Naive thymus-derived CD4-positive, alpha-beta T cell (primary cell): ENCODE data around the gene FEN1. TPM values are rescaled to one million over a fixed set of nuclear protein-coding genes. Genes with fewer than 3 reads are reported as not detected.
A peak's percentile ranks its signal among the peaks of the same experiment; 100 is the strongest.

ENCODE experiments used
- ATAC-seq: fragments of 150-1000 bp; cut with Tn5 transposase; 2 replicates; pipeline ENCODE4 v1.10.0; 2021; ENCODE audit warnings: mild to moderate bottlenecking, moderate library complexity
- CTCF ChIA-PET: fragments of 350-600 bp; sonication (Branson Sonifier 250); formaldehyde crosslinking; loops from one replicate; lab custom pipeline; 2021; ENCODE audit warnings: antibody characterized with exemption; lab: Charles Lee
- POLR2A ChIA-PET: fragments of 350-600 bp; sonication (Branson Sonifier 250); formaldehyde crosslinking; loops from one replicate; lab custom pipeline; 2021; ENCODE audit warnings: antibody characterized with exemption, inconsistent platforms; lab: Charles Lee
- DNase-seq, 9 donors: peaks; one replicate each; pipeline versions ENCODE4 v3.0.0 to v3.0.0-alpha.2; 2020 to 2022; ENCODE audit warnings: mixed read lengths in 1 of 9
- H3K27ac ChIP-seq: one replicate; pipeline ENCODE4 v1.7.0; 2013; ENCODE audit warnings: mild to moderate bottlenecking, low read depth, low read length, moderate library complexity
- H3K27me3 ChIP-seq, 2 donors: one replicate each; pipeline ENCODE4 v1.7.0; 2013; ENCODE audit warnings: low read length in 2 of 2, mild to moderate bottlenecking in 2 of 2, moderate library complexity in 2 of 2; ENCODE audit not compliant: control insufficient read depth in 2 of 2, insufficient read depth in 2 of 2
- H3K36me3 ChIP-seq, 3 experiments: 1 replicate in 2 of 3; 2 replicates in 1 of 3; pipeline ENCODE4 v1.7.0; 2013; ENCODE audit warnings: low read length in 3 of 3, mild to moderate bottlenecking in 3 of 3, moderate library complexity in 1 of 3; ENCODE audit not compliant: insufficient read depth in 3 of 3, control insufficient read depth in 2 of 3
- H3K4me1 ChIP-seq, 2 donors: one replicate each; pipeline ENCODE4 v1.7.0; 2013; ENCODE audit warnings: low read length in 2 of 2, mild to moderate bottlenecking in 2 of 2, moderate library complexity in 1 of 2; ENCODE audit not compliant: control insufficient read depth in 2 of 2, insufficient read depth in 2 of 2
- H3K4me3 ChIP-seq: 2 replicates; pipeline ENCODE4 v1.7.0; 2013; ENCODE audit warnings: mild to moderate bottlenecking, low read length
- H3K9me3 ChIP-seq, 3 experiments: 1 replicate in 2 of 3; 2 replicates in 1 of 3; pipeline ENCODE4 v1.7.0; 2013; ENCODE audit warnings: low read length in 3 of 3; ENCODE audit not compliant: control insufficient read depth in 2 of 3
- H3K27ac Mint-ChIP-seq, 9 donors: one replicate each; pipeline ENCODE4 v1.8.0; 2020 to 2022; ENCODE audit warnings: mixed read lengths in 9 of 9, mild to moderate bottlenecking in 8 of 9, moderate library complexity in 5 of 9, inconsistent platforms in 2 of 9
- H3K27me3 Mint-ChIP-seq, 5 donors: one replicate each; pipeline ENCODE4 v1.8.0; 2021 to 2022; ENCODE audit warnings: mixed read lengths in 5 of 5, mild to moderate bottlenecking in 1 of 5
- H3K36me3 Mint-ChIP-seq, 5 donors: one replicate each; pipeline ENCODE4 v1.8.0; 2020 to 2022; ENCODE audit warnings: mixed read lengths in 5 of 5, mild to moderate bottlenecking in 3 of 5, inconsistent platforms in 1 of 5
- H3K4me1 Mint-ChIP-seq, 7 donors: one replicate each; pipeline ENCODE4 v1.8.0; 2020 to 2022; ENCODE audit warnings: mixed read lengths in 7 of 7, mild to moderate bottlenecking in 3 of 7, inconsistent platforms in 1 of 7
- H3K4me3 Mint-ChIP-seq, 10 donors: one replicate each; pipeline ENCODE4 v1.8.0; 2020 to 2022; ENCODE audit warnings: mild to moderate bottlenecking in 10 of 10, mixed read lengths in 10 of 10, moderate library complexity in 6 of 10, inconsistent platforms in 2 of 10
- H3K9me3 Mint-ChIP-seq, 11 donors: one replicate each; pipeline ENCODE4 v1.8.0; 2020 to 2022; ENCODE audit warnings: mixed read lengths in 11 of 11, mild to moderate bottlenecking in 4 of 11, inconsistent platforms in 1 of 11, moderate library complexity in 1 of 11
- intact Hi-C, 2 donors: fragments of 100-400 bp; cut with micrococcal nuclease; formaldehyde crosslinking; loops; one replicate each; pipeline ENCODE4 v1.15.1; 2023
- polyA plus RNA-seq, 2 donors: library from polyadenylated mRNA; unstranded; fragments of 300-500 nt; fragmentation: Illumina TruSeq; gene quantifications; one replicate each; pipeline ENCODE4 v1.2.3, GENCODE V29; 2021
- total RNA-seq, 6 experiments: library from RNA in 5 of 6; stranded (reverse) in 5 of 6; gene quantifications; 1 replicate in 5 of 6; 2 replicates in 1 of 6; pipeline ENCODE4 v1.2.3 and lab custom pipeline; 2021 to 2026

Gene FEN1
- total and polyA plus RNA-seq, 7 experiments from 2014 or later = 7.6 to 101 (median 10.3) TPM

- peaks cover 4% of the 10 kb centered on the region in 2 donors for H3K4me1 ChIP-seq
- POLR2A ChIA-PET = no interaction called here
- no peaks in the 10 kb centered on the region for H3K27me3 ChIP-seq
- H3K36me3 ChIP-seq = peaks cover 0 to 6% (median 0%) of the 10 kb centered on the region in 3 experiments
- intact Hi-C loops = no loop called here
- CTCF ChIA-PET = interaction anchor here (0.6 kb wide), 1 partner anchor 28 kb away, joined by 3 read pairs; no protein-coding TSS in a partner anchor
- H3K4me3 ChIP-seq = no peak overlapping the region
- H3K27ac Mint-ChIP-seq = no peak overlapping the region
- no peaks in the 10 kb centered on the region for H3K9me3 ChIP-seq
- DNase-seq (no peak), ATAC-seq (no peak)
- peak overlapping the region in 1 of 10 donors; percentile 44 for H3K4me3 Mint-ChIP-seq
- peaks cover 0 to 6% (median 0%) of the 10 kb centered on the region in 5 donors for H3K27me3 Mint-ChIP-seq
- peaks cover 0 to under 1% (median 0%) of the 10 kb centered on the region in 5 donors for H3K36me3 Mint-ChIP-seq
- H3K9me3 Mint-ChIP-seq = no peaks in the 10 kb centered on the region
- H3K27ac ChIP-seq = no peak overlapping the region
- peaks cover 4 to 20% (median 10%) of the 10 kb centered on the region in 7 donors for H3K4me1 Mint-ChIP-seq
Observed at GRCh38 chr11:61778920-61779650, 13.6 kb upstream of the FEN1 start.

- Mint-ChIP-seq H3K27me3 (peaks cover 0 to 6% (median 0%) of the 10 kb centered on the region in 5 donors), H3K4me1 (peaks cover 4 to 20% (median 11%) of the 10 kb centered on the region in 7 donors), H3K36me3 (peaks cover 0 to 8% (median 0%) of the 10 kb centered on the region in 5 donors), H3K4me3 (peak overlapping the region in 1 of 10 donors; percentile 44), H3K27ac (no peak overlapping the region), H3K9me3 (no peaks in the 10 kb centered on the region)
- POLR2A ChIA-PET = no interaction called here
- H3K36me3 ChIP-seq = peaks cover 0 to 14% (median 3%) of the 10 kb centered on the region in 3 experiments
- no peaks in the 10 kb centered on the region for H3K27me3 ChIP-seq
- DNase-seq (no peak), ATAC-seq (no peak)
- no peak overlapping the region for H3K27ac ChIP-seq
- H3K4me3 ChIP-seq = no peak overlapping the region
- intact Hi-C loops = no loop called here
- CTCF ChIA-PET = no interaction called here
- H3K9me3 ChIP-seq = no peaks in the 10 kb centered on the region
- peaks cover 4% of the 10 kb centered on the region in 2 donors for H3K4me1 ChIP-seq
Observed at GRCh38 chr11:61779666-61780525, 12.8 kb upstream of the FEN1 start.

GRCh38 chr11:61780581-61781162 is 12.0 kb upstream of the FEN1 start:
- peaks cover 4 to 15% (median 13%) of the 10 kb centered on the region in 7 donors for H3K4me1 Mint-ChIP-seq
- intact Hi-C loops = no loop called here
- H3K27me3 Mint-ChIP-seq = peaks cover 0 to 5% (median 0%) of the 10 kb centered on the region in 5 donors
- Histone ChIP-seq H3K4me3 (no peak overlapping the region), H3K27me3 (no peaks in the 10 kb centered on the region), H3K9me3 (no peaks in the 10 kb centered on the region), H3K36me3 (peaks cover 0 to 22% (median 3%) of the 10 kb centered on the region in 3 experiments), H3K27ac (no peak overlapping the region), H3K4me1 (peaks cover 4% of the 10 kb centered on the region in 2 donors)
- POLR2A ChIA-PET = no interaction called here
- DNase-seq = no peak
- H3K9me3 Mint-ChIP-seq = no peaks in the 10 kb centered on the region
- H3K36me3 Mint-ChIP-seq = peaks cover 0 to 10% (median 0%) of the 10 kb centered on the region in 5 donors
- H3K27ac Mint-ChIP-seq = no peak overlapping the region
- CTCF ChIA-PET = no interaction called here
- ATAC-seq = no peak
- H3K4me3 Mint-ChIP-seq = peak overlapping the region in 1 of 10 donors; percentile 38

- no peak for DNase-seq
- no peak overlapping the region for H3K4me3 Mint-ChIP-seq
- no peak overlapping the region for H3K27ac Mint-ChIP-seq
- H3K9me3 Mint-ChIP-seq = no peaks in the 10 kb centered on the region
- ATAC-seq = no peak
- H3K36me3 ChIP-seq = peaks cover 0 to 31% (median 3%) of the 10 kb centered on the region in 3 experiments
- peaks cover 0 to 10% (median 0%) of the 10 kb centered on the region in 5 donors for H3K36me3 Mint-ChIP-seq
- H3K4me3 ChIP-seq = no peak overlapping the region
- POLR2A ChIA-PET = no interaction called here
- H3K27me3 Mint-ChIP-seq = peaks cover 0 to 5% (median 0%) of the 10 kb centered on the region in 5 donors
- CTCF ChIA-PET = no interaction called here
- no peaks in the 10 kb centered on the region for H3K9me3 ChIP-seq
- peaks cover 4% of the 10 kb centered on the region in 2 donors for H3K4me1 ChIP-seq
- intact Hi-C loops = no loop called here
- H3K27ac ChIP-seq = no peak overlapping the region
- H3K4me1 Mint-ChIP-seq = peaks cover 0 to 11% (median 10%) of the 10 kb centered on the region in 7 donors
- H3K27me3 ChIP-seq = no peaks in the 10 kb centered on the region
Observed at GRCh38 chr11:61781585-61781984, 11.1 kb upstream of the FEN1 start.

- Mint-ChIP-seq H3K4me3 (no peak overlapping the region), H3K27me3 (peaks cover 0 to 5% (median 0%) of the 10 kb centered on the region in 5 donors), H3K36me3 (peaks cover 0 to 10% (median 0%) of the 10 kb centered on the region in 5 donors), H3K4me1 (peaks cover 0 to 8% (median 5%) of the 10 kb centered on the region in 7 donors), H3K27ac (no peak overlapping the region), H3K9me3 (no peaks in the 10 kb centered on the region)
- H3K27ac ChIP-seq = no peak overlapping the region
- no peak for ATAC-seq
- H3K4me3 ChIP-seq = no peak overlapping the region
- no peaks in the 10 kb centered on the region for H3K27me3 ChIP-seq
- H3K36me3 ChIP-seq = peaks cover 0 to 38% (median 3%) of the 10 kb centered on the region in 3 experiments
- DNase-seq = no peak
- POLR2A ChIA-PET = interaction anchor here (1.0 kb wide), 1 partner anchor 15 kb away, joined by 3 read pairs; no protein-coding TSS in a partner anchor
- CTCF ChIA-PET = interaction anchor here (0.5 to 0.9 kb wide), 2 partner anchors 15 to 49 kb away, joined by 3 read pairs; no protein-coding TSS in a partner anchor
- peaks cover 0 to 4% of the 10 kb centered on the region in 2 donors for H3K4me1 ChIP-seq
- no peaks in the 10 kb centered on the region for H3K9me3 ChIP-seq
- intact Hi-C loops = no loop called here
Observed at GRCh38 chr11:61782299-61782698, 10.4 kb upstream of the FEN1 start.

- no peaks in the 10 kb centered on the region for H3K27me3 ChIP-seq
- no peak overlapping the region for H3K4me3 Mint-ChIP-seq
- no peak overlapping the region for H3K27ac ChIP-seq
- peaks cover 0 to 3% (median 0%) of the 10 kb centered on the region in 5 donors for H3K27me3 Mint-ChIP-seq
- ATAC-seq (no peak), DNase-seq (no peak)
- no peaks in the 10 kb centered on the region for H3K9me3 ChIP-seq
- H3K36me3 ChIP-seq = peaks cover 0 to 43% (median 3%) of the 10 kb centered on the region in 3 experiments
- no peaks in the 10 kb centered on the region for H3K9me3 Mint-ChIP-seq
- H3K4me1 Mint-ChIP-seq = peaks cover 0 to 6% (median 3%) of the 10 kb centered on the region in 7 donors
- POLR2A ChIA-PET = interaction anchor here (1.0 kb wide), 1 partner anchor 15 kb away, joined by 3 read pairs; no protein-coding TSS in a partner anchor
- CTCF ChIA-PET = interaction anchor here (0.9 kb wide), 1 partner anchor 15 kb away, joined by 3 read pairs; no protein-coding TSS in a partner anchor
- H3K27ac Mint-ChIP-seq = peak overlapping the region in 1 of 9 donors; percentile 8
- H3K4me1 ChIP-seq = no peaks in the 10 kb centered on the region
- intact Hi-C loops = no loop called here
- no peak overlapping the region for H3K4me3 ChIP-seq
- H3K36me3 Mint-ChIP-seq = peaks cover 0 to 10% (median 0%) of the 10 kb centered on the region in 5 donors
Observed at GRCh38 chr11:61782841-61783240, 9.9 kb upstream of the FEN1 start.
